GM12865 (cell line): ENCODE results near the gene OR10H1.

Experiments used
- DNase-seq: peaks from one replicate; pipeline ENCODE4 v3.0.0; 2010; ENCODE audit warnings: low read depth
- H3K4me3 ChIP-seq: 2 replicates; pipeline ENCODE4 v1.5.1; 2011; ENCODE audit warnings: mild to moderate bottlenecking, low read depth, low read length, control low read depth
- CTCF ChIP-seq: IDR thresholded peaks from 2 replicates; pipeline ENCODE4 v1.5.1; 2011; ENCODE audit warnings: low read length, control low read depth, low read depth, inconsistent platforms; ENCODE audit not compliant: insufficient read depth; ENCODE audit errors: missing control alignments

OR10H1 gene

DNA sequence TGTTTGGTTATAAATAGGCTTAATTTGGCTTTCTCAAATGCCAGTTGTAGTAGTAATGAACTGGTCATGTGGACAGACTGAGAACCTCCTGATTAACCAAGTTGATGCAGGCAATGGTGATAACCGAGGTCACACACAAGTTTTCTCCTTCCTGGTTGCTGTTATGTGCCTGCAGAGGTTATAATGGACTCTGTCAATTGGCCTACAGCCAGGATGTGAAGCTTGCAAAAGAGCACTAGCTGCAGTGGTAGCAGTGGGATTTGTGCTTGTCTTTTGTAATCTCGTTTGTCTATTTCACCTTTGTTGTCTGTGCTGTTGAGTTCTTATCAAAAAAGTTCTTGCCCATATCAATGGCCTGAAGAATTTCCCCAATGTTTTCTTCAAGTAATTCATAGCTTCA lies 57.1 kb downstream of the OR10H1 start:
- DNase-seq = no peak
- TF ChIP-seq CTCF = no peak
- H3K4me3 ChIP-seq = no peak overlapping the region
